ENCODE measurements around the gene NOMO2.
"Not testable (repeated sequence)": the region's sequence is repeated elsewhere in the genome, so short reads cannot be mapped to it uniquely, and the experiment has no call there.

DNA sequence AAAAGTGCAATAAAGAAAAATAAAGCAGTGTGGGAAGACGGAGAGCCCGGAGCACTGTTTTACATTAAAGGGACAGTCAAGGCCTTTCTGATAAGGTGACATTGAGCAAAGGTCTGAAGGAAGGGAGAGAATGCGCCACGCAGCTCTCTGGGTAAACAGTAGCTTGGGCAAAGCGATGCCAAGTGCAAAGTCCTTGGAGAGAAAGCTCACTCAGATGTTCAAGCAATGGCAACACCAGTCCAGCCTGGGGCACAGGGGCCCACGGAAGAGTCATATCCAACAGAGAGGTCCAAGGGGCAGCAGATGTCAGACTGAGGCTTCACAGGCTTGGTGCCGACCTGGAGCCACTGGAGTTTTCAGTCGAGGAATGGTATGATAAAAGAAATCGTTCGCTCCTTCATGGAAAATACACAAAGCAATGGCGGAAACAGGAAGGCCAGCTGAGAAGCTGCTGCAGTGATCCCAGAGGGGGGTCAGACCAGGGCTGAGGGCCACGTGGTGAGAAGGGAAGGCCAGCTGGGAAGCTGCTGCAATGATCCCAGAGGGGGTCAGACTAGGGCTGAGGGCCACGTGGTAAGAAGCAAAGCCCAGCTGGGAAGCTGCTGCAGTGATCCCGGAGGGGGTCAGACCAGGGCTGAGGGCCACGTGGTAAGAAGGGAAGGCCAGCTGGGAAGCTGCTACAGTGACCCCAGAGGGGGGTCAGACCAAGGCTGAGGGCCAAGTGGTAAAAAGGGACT, 40.3 kb downstream of the NOMO2 start:
- TF ChIP-seq CTCF (IDR thresholded peaks at IDR 0.05); ZFX (IDR thresholded peaks at IDR 0.05; ENCODE audit: borderline replicate concordance): not testable (repeated sequence)

All from 22Rv1 (cell line).